HCT116 (cell line): ENCODE data around the gene PDZRN4.

ENCODE experiments used
- CTCF ChIP-seq, 3 experiments: fragments of 200-600 bp in 1 of 3; sonication (generic) in 1 of 3; IDR thresholded peaks in 2 of 3; conservative IDR thresholded peaks in 1 of 3; 2 replicates each; pipeline ENCODE4 v1.5.1; 2012 to 2017; ENCODE audit warnings: low read depth in 2 of 3, low read length in 2 of 3, antibody characterized with exemption in 1 of 3, borderline replicate concordance in 1 of 3, control low read depth in 1 of 3, mild to moderate bottlenecking in 1 of 3, mixed read lengths in 1 of 3, mixed run types in 1 of 3, moderate library complexity in 1 of 3; ENCODE audit not compliant: insufficient read depth in 1 of 3
- EZH2phosphoT487 ChIP-seq: fragments of 200-600 bp; IDR thresholded peaks from 2 replicates; pipeline ENCODE4 v1.6.1; 2018; ENCODE audit warnings: antibody characterized with exemption, borderline replicate concordance
- POLR2AphosphoS5 ChIP-seq: IDR thresholded peaks from 2 replicates; pipeline ENCODE4 v1.6.1; 2011; ENCODE audit warnings: mild to moderate bottlenecking, low read depth, low read length, moderate library complexity

GRCh38 chr12:41325336-41325735, 137.2 kb downstream of the PDZRN4 start:
- TF ChIP-seq CTCF (IDR thresholded peaks at IDR 0.05 in 2 of 3, conservative IDR thresholded peaks at IDR 0.05 in 1 of 3; ENCODE audit: borderline replicate concordance in 1 of 3, insufficient read depth in 1 of 3, low read depth in 2 of 3, low read length in 2 of 3) (no peak), POLR2AphosphoS5 (no peak), EZH2phosphoT487 (no peak)
